M059J (cell line): ENCODE results near the gene XIAP. TPM values are rescaled to one million over a fixed set of nuclear protein-coding genes. Genes with fewer than 3 reads are reported as not detected.
A peak's percentile ranks its signal among the peaks of the same experiment; 100 is the strongest.
"Not testable (repeated sequence)": the region's sequence is repeated elsewhere in the genome, so short reads cannot be mapped to it uniquely, and the experiment has no call there.

Source experiments
- DNase-seq: peaks from one replicate; pipeline ENCODE4 v3.0.0-alpha.2; 2012; ENCODE audit warnings: low read depth
- total RNA-seq: library from RNA; depleted of rRNA; stranded (reverse); fragments of >200 nt; shearing (Covaris generic); gene quantifications from 2 replicates; pipeline ENCODE4 v1.2.3, GENCODE V29; 2014; rRNA removed

The XIAP gene
- total RNA-seq: 29.8 and 44.2 TPM in 2 replicates

GRCh38 chrX:123859846-123860838 is at the start of gene XIAP:
TSS of gene XIAP (plus strand) at chrX:123860053. CDS start at chrX:123885663, 25,610 bp downstream.
- DNase-seq: peak; percentile 96

- DNase-seq: peak; percentile 48
These were observed 45.5 kb upstream of the XIAP start for GRCh38 chrX:123814343-123814742.

GRCh38 chrX:123814934-123815394 is 44.9 kb upstream of the XIAP start:
- not testable (repeated sequence) for DNase-seq

- DNase-seq: no peak
These were observed 42.5 kb upstream of the XIAP start for GRCh38 chrX:123817288-123817894.

GRCh38 chrX:123818243-123818642 is 41.6 kb upstream of the XIAP start:
- DNase-seq: peak; percentile 92

GRCh38 chrX:123822965-123823364 is 36.9 kb upstream of the XIAP start:
- DNase-seq: no peak

GRCh38 chrX:123830309-123830708 is 29.5 kb upstream of the XIAP start:
- peak; percentile 86 for DNase-seq

- peak; percentile 69 for DNase-seq
These were observed 26.5 kb upstream of the XIAP start for GRCh38 chrX:123833387-123833786.

GRCh38 chrX:123834116-123834515 is 25.7 kb upstream of the XIAP start:
- DNase-seq: no peak

GRCh38 chrX:123835661-123836371 is 24.0 kb upstream of the XIAP start:
- peak; percentile 95 for DNase-seq

- not testable (repeated sequence) for DNase-seq
These were observed 14.7 kb upstream of the XIAP start for GRCh38 chrX:123845129-123845528.

- DNase-seq: peak; percentile 96
These were observed 13.2 kb upstream of the XIAP start for GRCh38 chrX:123846577-123847038.

- no peak for DNase-seq
These were observed 12.8 kb upstream of the XIAP start for GRCh38 chrX:123847056-123847455.

GRCh38 chrX:123849096-123849495 is 10.8 kb upstream of the XIAP start:
- DNase-seq: no peak

GRCh38 chrX:123849906-123850305 is 9.9 kb upstream of the XIAP start:
- DNase-seq: not testable (repeated sequence)

GRCh38 chrX:123851079-123851478 is 8.8 kb upstream of the XIAP start:
- DNase-seq: no peak

- peak; percentile 26 for DNase-seq
These were observed 5.5 kb upstream of the XIAP start for GRCh38 chrX:123854329-123854728.

GRCh38 chrX:123859409-123859845 is 426 bp upstream of the XIAP start:
- no peak for DNase-seq

- peak; percentile 40 for DNase-seq
These were observed 1.1 kb downstream of the XIAP start for GRCh38 chrX:123860983-123861382.

GRCh38 chrX:123869488-123869887 is 9.6 kb downstream of the XIAP start:
- DNase-seq: peak; percentile 51

- DNase-seq: no peak
These were observed 11.5 kb downstream of the XIAP start for GRCh38 chrX:123871309-123871708.

- no peak for DNase-seq
These were observed 14.1 kb downstream of the XIAP start for GRCh38 chrX:123873956-123874355.
